HG03442 (cell line): ENCODE results near the gene BCAS3.
"Not testable (repeated sequence)": the region's sequence is repeated elsewhere in the genome, so short reads cannot be mapped to it uniquely, and the experiment has no call there.

Experiments used
- ATAC-seq: cut with Tn5 transposase; IDR thresholded peaks from one replicate; pipeline ENCODE4 v1.9.1; 2021; ENCODE audit warnings: mild to moderate bottlenecking, moderate library complexity; ENCODE audit not compliant: unreplicated experiment

BCAS3 gene

DNA sequence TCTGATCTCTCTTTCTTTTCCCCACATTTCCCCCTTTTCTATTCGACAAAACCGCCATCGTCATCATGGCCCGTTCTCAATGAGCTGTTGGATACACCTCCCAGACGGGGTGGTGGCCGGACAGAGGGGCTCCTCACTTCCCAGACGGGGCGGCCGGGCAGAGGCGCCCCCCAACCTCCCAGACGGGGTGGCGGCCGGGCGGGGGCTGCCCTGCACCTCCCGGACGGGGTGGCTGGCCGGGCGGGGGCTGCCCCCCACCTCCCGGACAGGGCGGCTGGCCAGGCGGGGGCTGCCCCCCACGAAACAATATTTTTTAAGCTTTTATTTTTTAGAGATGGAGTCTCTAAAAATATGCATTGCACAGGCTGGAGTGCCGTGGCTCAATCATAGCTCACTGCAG lies 299.2 kb downstream of the BCAS3 start:
- not testable (repeated sequence) for ATAC-seq

GRCh38 chr17:60989379-60989778 lies 311.7 kb downstream of the BCAS3 start:
- no peak for ATAC-seq

DNA sequence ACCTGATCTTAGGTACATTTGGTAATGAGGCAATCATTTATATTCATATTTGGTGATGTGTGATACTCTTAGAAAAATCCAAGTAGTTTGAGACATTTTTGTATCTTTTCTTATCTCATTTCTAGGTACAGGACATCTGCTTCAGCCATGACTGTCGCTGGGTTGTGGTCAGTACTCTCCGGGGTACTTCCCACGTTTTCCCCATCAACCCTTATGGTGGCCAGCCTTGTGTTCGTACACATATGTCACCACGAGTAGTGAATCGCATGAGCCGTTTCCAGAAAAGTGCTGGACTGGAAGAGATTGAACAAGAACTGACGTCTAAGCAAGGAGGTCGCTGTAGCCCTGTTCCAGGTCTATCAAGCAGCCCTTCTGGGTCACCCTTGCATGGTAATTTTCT lies 312.2 kb downstream of the BCAS3 start:
- ATAC-seq: no peak

- no peak for ATAC-seq
These were observed 315.8 kb downstream of the BCAS3 start for GRCh38 chr17:60993497-60993896.

- no peak for ATAC-seq
These were observed 318.0 kb downstream of the BCAS3 start for GRCh38 chr17:60995680-60996079.

GRCh38 chr17:61000911-61001310 lies 323.3 kb downstream of the BCAS3 start:
- no peak for ATAC-seq

GRCh38 chr17:61002316-61002736 lies 324.7 kb downstream of the BCAS3 start:
- ATAC-seq: no peak

DNA sequence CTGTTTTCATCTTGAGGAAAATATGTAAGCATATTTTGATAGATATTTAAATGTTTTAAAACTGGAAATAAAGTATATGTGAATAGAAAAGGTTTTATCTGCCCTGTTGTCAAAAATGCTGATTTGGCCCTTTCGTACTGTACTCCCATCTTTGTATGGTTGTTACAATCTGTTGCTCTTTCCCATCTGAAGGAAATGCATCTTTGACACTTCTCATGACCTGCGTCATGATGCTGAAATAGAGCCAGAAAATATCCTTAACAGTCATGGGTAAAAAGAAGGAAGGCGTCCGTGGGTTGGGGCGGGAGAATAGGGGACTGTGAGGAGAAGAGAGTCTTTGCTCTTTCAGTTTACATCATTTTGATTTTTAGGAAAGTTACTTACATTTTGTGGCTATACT lies 327.7 kb downstream of the BCAS3 start:
- no peak for ATAC-seq

DNA sequence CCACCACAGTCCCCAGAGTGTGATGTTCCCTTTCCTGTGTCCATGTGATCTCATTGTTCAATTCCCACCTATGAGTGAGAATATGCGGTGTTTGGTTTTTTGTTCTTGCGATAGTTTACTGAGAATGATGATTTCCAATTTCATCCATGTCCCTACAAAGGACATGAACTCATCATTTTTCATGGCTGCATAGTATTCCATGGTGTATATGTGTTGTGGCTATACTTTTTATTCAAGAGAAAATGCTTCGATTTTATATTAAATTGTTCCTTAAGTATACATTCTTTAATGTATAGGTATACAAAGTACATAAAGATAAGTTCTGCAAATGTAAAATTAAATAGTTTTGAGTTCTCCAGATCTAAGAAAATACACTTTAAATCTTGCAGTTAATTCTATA lies 328.3 kb downstream of the BCAS3 start:
- ATAC-seq: not testable (repeated sequence)

DNA sequence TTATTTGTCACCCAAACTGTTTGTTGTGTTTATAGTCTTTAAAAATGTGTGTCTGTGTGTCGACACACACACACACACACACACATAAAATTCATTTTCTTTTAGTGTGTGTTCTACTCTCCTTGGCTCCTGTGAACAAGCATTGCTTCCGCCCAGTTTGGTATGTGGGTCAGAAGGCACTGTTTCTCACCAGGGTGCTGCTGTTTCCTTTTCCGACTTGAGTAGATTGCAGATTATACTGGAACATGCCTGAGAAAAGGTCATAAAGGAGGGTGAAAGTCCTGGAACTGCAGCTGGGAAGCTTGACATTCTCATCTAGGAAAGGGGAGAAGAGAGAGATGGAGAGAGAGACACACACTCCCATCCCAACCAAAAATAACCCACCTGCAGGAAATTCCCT lies 330.3 kb downstream of the BCAS3 start:
- no peak for ATAC-seq

GRCh38 chr17:61009663-61010062 lies 332.0 kb downstream of the BCAS3 start:
- no peak for ATAC-seq

DNA sequence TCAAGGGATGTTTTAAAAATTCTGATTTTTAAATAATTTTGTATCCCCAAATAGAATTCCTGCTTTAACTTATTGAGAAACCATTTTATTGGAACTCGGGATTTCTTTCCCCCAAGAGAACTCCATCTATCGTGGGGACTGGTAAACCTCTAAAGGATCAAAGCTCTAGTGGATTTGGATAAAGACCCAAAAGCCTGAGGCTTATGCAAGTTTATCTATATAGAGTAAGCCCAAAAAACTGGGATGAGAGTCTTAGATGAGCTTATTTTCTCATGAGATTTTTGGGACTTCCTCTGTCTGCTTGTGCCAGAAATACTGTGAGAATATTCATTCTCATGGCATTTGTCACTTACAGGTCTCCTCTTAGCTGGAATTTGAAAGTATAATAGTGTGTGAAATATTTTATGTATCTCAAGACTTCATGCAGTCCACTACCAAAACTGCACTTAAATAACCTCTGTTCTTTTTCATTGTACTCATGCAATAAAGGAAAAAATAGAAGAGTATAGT lies 333.1 kb downstream of the BCAS3 start:
- ATAC-seq: no peak

DNA sequence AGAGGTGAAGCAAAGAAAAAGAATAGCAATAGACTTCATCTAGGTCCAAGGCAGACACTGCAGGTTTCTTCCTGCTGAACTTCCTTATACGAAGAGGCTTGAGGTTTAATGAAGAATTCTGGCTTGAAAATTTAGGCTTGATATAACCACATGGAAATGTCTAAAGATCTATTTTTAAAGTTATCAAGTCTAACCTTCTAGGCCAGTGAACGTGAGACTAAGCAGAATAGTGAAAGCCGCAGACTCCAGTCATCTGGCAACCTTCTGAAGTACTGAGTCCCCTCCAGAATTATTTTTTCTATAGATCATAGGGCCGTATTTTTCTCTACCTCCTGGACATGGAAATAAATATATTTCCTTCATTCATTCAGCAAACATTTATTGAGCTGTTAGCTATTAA lies 333.6 kb downstream of the BCAS3 start:
- ATAC-seq: no peak

DNA sequence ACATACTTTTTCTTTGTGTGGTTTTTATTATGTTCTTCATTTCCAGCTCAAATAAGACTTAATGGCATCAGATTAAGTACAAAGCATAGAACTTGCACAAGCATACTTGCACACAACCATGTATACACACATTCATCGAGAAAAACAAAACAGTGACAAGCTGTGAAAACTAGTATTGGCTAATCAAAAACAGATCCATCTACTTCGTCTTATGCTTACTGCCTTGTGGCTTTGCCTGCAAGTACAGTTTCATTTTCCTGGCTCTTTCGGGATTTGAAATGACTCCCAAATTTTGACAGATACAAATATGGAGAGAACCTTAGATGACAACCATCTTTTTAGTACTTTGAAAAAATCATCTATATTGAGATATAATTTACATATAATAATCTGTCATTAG lies 338.3 kb downstream of the BCAS3 start:
- no peak for ATAC-seq

- ATAC-seq: no peak
These were observed 339.8 kb downstream of the BCAS3 start for GRCh38 chr17:61017317-61018006.

DNA sequence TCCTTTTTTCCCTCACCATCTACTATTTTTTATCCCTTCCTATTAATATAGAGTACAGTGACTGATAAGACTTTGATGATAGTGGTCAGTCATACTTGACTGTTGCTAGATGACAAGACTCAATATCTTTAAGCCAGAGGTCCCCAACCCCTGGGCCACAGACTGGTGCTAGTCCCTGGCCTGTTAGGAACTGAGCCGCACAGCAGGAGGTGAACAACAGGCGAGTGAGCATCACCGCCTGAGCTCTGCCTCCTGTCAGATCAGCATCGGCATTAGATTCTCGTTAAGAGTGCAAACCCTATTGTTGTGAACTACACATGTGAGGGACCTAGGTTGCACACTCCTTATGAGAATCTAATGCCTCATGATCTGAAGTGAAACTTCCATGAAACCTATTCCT lies 341.3 kb downstream of the BCAS3 start:
- ATAC-seq: no peak

GRCh38 chr17:61023996-61024395 lies 346.3 kb downstream of the BCAS3 start:
- no peak for ATAC-seq

- ATAC-seq: no peak
These were observed 349.2 kb downstream of the BCAS3 start for GRCh38 chr17:61026818-61027217.

GRCh38 chr17:61029181-61029580 lies 351.5 kb downstream of the BCAS3 start:
- no peak for ATAC-seq

DNA sequence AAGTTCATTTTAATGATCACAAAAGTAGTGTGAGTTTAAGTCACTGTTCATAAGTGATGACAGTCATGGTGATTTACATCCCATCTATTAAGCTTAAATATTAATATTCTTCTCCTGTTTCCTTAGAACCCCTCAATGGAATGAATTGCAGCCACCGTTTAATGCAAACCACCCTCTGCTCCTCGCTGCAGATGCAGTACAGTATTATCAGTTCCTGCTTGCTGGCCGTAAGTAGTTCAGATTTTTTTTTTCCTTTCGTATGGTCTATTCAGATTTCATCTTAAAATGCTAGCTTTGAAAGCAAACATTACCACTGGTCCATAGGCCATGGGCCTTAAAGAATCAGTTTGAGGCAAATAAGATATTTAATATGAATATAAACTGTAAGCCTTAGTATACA lies 363.0 kb downstream of the BCAS3 start:
- no peak for ATAC-seq

DNA sequence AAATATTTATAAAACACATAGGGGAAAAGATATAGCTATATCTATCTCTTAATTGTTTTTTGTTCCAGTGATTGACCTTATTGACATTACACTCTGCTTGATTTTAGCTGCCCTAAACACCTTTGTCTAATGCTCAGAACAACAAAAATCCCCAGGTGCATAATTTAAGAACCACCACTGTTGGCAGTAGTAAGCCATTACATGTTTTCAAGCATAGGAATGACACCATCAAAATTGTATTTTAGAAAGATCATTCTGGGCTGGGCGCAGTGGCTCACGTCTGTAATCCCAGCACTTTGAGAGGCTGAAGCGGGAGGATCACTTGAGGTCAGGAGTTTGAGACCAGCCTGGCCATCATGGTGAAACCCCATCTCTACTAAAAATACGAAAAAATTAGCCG lies 364.7 kb downstream of the BCAS3 start:
- not testable (repeated sequence) for ATAC-seq

- ATAC-seq: no peak
These were observed 369.9 kb downstream of the BCAS3 start for GRCh38 chr17:61047515-61047914.
